GM19240 (cell line): Measurements from ENCODE around the gene LTBP1.

Source experiments
- DNase-seq: peaks from one replicate; pipeline ENCODE4 v3.0.0; 2011; ENCODE audit warnings: low spot score; ENCODE audit not compliant: insufficient read length

LTBP1 gene

DNA sequence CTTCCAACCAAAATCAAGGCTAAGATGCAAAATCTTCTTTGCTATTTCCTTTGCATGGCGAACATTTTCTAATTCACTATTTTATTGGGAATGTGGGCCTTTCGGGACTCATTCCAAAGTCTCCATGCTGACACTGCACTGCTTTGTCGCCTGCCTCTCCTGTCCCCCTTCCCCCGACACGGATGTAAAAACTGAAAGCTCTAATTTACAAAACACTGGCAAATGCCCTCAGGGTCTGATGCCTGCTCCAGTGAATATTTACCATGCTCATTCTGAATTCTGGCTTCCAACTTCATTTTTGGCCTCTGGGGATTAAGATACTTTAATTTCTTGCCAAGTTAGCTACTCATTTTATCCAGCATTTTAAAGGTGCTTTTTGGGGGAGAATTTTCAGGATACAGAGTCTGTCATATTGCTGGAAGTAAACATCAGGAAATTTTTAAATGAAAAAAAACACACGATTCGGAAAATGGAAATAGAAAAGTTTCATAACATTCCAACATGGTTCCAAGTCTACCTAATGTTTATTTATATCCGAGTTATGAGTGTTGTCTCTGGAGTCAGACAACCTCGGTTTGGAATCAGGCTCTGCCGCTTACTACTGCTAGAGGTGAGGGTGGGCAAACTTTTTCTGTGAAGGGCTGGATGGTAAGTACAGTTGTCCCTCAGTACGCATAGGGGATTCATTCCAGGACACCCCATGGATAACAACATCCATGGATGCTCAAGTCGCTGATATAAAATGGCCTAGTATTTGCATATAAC is 14.6 kb upstream of the LTBP1 start:
- DNase-seq: no peak

DNA sequence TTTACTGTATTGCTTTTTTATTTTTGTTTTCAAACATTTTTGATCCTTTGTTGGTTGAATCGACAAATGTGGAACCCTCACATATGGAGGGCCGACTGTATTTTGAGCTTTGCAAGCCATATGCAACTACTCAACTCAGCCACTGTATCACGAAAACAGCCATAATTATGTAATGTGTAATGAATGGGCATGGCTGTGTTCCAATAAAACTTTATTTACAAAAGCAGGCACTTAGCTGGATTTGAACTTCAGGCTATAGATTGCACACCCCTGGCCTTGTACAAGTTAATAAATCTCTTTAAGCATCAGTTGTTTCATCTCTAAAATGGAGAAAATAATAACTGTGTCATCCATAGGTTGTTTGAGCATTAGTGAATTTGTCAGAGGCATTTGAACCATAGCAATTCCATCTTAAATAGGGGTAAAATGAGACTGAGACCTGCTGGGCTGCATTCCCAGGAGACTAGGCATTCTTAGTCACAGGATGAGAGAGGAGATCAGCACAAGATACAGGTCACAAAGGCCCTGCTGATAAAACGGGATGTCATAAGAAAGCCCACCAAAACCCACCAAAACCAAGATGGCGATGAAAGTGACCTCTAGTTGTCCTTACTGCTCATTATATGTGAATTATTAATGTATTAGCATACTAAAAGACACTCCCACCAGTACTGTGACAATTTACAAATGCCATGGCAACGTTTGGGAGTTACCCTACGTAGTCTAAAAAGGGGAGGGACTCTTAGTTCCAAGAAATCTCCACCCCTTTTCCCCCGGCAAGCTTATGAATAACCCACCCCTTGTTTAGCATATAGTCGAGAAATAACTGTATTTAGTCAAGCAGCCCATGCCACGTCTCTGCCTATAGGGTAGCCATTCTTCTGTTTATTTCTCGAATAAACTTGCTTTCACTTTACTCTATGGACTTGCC is 13.7 kb upstream of the LTBP1 start:
- no peak for DNase-seq

DNA sequence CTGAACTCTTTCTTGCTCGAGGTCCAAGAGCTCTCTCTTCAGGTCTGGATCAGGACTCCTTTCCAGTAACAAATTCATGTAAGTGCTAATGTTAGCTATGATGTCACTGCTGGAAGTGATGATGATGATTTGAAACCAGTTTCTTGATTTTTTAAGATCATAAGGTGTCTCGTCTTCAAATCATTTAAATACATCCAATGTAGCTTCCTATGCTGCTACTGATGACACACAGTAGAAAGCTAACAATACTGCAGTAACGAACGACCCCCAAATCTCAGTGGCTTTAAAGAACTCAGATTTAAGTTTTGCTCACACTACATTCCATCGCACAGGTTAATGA is 13.0 kb upstream of the LTBP1 start:
- no peak for DNase-seq

DNA sequence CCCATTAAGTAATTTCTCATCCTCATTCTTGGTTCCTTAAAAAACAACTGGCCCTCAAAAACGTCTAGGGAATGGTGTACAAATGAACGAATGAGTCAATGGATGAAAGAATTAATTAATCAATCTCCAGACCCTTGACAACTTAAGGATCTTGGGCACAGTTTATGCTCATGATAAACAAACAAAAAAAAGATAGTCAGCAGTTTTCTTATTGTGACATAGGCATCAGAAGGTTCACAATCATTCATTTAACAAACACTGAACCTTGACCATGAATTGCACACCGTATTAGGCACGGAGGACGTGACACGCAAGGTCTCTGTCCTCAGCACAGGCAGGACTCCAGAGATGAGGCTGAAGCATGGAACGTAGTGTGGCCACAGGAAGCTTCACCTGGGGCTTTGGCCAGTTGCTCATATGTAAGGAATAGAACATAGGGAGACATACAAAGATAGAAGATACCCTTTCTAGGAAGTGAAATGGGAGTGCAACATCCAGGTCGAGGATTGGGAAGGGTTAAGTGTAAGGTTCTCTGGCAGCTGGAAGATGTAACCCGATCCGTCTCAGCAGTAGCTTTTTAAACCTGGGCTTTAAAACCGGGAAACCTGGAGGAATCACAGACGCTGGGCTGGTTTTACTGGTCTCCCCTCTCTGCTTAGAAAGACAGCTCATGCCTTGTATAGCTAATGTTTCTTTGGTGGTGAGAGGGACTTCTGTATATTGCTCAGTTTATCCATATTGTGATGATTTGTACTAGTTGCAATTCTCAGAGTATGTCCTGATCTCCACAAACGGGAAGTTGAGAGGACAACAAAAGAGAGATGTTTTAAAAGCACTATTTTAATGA is 8.9 kb upstream of the LTBP1 start:
- no peak for DNase-seq

DNA sequence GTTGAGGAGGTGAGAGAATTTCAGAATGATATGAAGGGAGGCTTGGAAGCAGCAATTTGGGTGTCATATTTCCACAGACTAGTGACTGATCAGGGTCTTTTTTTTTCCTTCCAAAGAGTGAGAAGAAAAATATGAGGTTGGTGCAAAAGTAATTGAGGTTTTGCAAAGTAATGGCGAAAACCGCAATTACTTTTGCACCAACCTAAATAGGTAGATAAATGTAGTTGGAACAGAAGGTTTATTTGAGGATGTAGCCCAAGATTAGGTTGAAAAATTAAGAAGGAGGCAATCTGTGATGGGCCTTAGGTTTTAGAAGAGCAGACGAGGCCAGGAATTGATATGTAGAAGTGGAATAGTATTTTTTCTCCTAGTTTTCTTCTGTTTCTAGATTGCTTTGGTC is 7.8 kb upstream of the LTBP1 start:
- no peak for DNase-seq

DNA sequence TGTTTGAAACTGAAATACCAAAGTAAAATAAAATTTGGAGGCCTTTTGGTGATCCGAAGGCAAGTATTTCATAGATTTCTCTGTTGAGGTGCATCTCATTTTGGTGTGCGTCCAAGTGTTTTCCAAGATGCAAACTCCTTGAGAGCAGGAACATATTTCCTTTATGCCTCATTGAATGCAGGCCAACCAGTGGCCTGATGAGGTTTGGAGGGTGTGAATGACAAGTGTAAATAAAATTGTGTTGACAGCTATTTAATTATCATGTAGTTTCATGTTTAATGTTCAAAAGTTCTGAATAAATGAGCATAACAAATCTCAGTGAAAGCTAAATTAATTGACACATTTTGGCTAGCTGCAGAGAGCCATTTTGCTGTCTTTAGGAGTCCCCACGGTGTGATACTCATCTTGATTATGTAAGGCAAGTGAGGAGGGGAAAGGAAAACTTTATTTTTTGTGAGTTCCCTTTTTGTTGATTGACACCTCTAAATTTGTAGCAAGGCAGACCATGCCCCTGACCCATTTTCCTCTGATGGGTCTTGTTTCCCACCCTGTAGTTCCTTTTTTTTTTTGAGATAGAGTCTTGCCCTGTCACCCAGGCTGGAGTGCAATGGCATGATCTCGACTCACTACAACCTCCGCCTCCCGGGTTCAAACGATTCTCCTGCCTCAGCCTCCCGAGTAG is 6.3 kb upstream of the LTBP1 start:
- DNase-seq: no peak

DNA sequence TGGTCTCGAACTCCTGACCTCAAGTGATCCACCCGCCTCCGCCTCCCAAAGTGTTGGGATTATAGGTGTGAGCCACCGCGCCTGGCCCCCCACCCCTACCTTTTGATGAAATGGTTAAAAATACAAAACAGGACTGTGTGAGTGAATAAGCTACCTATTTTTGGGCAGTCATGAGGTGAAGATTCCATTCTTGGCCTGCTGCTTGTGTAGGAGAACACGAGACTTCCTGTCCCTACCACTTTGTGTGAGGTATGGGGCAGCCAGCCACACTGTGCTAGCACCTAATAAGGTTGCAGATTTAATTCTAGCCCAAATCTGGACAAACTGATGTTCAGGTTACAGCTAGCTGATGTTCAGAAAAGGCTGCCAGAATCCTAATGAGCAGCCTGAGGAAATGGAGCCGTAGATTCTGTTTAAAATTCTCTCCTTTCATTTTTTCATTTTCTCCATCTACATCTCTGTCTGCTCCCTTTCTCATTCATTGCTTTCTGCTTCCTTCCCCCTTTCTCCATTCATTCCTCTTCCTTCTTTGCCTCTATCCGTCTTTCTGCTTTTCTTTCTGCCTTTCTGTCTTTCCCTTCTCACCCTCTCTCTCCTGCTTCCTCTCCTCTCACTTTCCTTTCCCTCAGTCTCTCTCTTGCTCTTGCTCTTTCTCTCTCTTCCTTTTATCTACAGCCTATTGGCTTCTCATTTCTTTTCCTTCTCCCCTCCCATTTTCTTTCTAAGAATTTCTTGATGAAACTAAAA is 4.6 kb upstream of the LTBP1 start:
- no peak for DNase-seq

DNA sequence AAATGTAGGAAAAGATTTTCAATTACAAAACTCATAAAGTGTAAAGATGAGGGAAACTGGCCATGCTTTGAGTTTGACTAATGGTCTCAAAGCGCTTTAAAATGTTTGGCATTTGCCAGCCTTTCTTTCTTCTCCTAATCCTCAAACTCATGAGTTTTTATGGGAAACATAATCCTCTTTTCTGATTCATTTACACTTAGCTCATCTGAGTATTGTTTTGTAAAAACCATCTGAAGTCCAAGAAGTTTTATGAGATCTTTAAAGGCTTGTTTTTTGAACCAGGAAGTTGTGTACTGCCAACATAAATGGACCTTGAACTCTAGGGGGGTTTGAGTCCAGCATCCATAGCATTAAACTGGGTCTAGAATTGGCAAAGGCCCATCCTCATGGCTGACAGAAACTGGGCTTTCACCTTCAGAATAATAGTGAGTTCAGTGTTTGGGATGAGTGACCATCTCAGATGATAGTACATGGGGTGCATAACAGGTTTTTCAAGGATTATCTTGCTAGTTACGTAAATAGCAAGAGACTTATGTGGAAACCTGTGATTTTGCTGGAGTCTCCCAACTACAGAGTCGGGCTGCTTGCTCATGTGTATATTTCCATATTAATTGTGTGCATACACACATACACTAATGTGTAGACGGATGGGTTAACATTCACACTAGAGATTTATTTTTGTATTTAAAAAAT is 3.8 kb upstream of the LTBP1 start:
- DNase-seq: no peak

DNA sequence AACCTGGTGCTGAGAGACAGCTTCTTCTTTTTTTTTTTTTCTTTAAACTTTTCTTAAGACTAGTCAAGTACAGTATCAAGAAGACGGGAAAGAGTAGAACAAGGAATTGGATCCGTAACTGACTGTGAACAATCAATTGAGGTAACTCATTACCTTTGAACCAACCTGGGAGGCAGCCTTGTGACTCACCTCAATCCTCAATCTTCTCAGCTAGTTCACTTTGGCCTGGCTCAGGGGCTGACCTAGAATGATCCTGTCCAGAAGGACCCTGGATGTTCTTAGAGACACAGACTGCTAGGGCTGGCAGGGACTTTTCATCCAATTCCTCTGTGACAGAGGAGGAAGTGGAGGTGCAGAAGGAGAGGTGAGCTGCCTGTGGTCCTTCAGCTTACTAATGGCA is 1.5 kb upstream of the LTBP1 start:
- no peak for DNase-seq

DNA sequence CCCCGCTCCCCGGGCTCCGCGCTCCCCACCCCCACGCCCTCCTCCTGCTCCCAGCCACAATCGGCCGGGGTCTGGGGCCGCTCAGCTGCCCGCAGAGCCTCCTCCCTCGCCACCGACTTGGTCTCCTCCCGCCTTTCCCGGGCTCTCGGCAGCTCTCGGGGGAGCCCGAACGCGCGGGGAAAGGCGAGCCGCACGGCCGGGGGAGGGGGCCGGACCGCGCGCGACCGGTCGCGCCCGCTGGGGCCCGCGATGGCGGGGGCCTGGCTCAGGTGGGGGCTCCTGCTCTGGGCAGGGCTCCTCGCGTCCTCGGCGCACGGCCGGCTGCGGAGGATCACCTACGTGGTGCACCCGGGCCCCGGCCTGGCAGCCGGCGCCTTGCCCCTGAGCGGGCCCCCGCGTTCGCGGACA is 327 bp downstream of the LTBP1 start:
- no peak for DNase-seq

DNA sequence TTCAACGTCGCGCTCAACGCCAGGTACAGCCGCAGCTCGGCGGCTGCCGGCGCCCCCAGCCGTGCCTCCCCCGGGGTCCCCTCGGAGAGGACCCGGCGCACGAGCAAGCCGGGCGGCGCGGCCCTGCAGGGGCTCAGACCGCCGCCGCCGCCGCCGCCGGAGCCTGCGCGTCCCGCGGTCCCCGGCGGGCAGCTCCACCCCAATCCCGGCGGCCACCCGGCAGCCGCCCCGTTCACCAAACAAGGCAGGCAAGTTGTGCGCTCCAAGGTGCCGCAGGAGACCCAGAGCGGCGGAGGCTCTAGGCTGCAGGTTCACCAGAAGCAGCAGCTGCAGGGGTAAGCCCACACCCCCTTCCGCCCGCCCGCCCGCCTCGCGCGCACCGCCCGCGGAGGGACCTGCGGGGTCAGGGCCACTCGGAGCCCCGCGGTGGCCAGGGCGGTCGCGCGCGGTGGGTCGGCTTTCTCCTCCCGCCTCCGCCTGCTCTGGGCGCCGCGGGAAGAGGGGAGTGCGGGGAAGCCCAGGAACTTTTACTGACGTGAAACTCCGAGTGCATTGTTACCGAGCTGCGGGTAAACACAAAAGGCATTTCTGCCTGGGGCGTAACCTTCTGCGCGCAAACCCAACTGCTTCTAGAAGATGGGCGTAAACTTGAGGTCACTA is 861 bp downstream of the LTBP1 start:
- DNase-seq: no peak

DNA sequence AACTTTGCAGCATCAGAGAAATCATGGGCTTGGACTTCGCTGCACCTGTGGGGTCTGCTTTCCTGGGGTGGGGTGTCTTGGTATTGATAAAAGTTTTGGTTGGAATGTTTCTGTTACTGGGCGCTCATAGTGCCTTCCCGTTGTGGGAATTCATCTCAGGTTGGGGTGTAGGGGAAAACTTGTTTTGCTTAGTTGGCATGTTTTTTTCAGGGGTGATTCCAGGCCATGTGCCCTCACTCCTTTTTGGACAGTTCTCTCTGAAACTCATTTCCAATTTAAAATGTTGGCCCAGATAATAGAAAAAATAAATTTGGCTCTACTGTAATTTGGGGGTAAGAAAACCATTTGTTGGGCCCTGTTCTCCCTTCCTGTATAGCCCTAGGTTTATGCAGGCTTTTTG is 1.5 kb downstream of the LTBP1 start:
- DNase-seq: no peak

DNA sequence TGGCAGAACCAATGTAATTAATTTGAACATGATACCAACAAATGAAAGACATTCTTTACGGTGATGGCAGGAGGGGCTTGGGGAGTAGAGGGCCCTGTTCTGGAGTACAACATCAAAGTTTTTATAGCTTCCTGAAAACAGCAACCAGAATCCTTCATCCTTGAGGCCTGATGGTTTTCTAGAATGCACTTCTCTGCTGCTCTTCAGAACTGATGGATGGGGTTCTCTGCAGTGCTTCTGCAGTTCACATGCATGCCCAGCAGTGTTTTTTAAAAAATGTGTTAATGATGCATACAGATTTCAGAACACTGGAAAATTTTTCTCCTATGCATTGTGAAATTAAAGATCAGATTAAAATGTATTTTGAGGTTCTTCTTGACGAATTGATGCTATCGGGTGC is 2.5 kb downstream of the LTBP1 start:
- DNase-seq: no peak

DNA sequence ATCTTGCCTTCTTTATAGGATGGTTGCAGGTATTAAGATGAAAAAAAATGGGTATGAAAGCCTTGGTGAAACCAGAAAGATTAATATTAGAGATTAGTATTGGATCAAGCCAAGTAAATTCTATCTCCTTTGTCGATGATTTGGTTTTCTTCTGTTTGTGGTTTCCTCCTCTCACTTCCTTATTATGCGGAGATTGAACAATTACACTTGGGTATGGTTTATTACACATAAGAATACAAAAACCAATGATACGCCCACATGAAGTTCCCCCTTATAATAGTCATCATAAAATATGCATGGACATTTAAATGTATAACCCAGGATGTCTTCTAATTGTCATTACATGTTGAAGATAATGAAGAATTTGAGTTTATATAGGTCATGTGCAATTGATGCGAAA is 4.9 kb downstream of the LTBP1 start:
- DNase-seq: no peak

DNA sequence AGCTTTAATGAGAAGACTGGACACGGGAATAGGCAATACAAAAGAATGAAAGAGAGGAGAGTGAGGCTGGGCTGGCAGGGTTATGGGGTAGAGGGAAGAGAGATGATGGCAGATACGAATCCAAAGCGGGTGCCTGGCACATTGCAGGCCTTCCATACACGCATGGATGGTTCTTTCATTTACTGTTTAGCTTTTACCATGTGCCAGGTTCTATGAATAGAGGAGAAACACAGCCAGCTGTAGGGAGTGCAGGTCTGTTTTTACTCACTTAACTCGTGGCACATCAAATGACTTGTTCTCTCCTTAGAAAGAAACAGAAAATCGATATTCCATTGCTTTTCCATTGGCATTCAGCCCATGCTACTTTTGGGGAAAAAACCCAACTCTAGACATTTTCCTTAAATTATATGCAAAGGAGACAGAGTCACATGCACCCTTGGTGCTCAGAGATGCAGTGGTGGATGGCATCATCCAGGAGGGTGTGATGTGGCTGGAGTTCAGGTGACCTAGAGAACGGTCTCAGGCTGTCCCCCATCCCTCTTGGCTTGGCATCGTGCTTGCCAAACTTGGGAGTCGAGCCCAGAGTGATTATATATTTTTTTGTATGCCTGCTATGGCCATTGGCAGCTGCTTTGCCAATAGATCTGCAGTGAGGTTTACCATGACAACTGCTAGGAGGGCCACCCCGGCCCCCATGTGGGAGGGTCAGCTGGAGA is 6.2 kb downstream of the LTBP1 start:
- no peak for DNase-seq

DNA sequence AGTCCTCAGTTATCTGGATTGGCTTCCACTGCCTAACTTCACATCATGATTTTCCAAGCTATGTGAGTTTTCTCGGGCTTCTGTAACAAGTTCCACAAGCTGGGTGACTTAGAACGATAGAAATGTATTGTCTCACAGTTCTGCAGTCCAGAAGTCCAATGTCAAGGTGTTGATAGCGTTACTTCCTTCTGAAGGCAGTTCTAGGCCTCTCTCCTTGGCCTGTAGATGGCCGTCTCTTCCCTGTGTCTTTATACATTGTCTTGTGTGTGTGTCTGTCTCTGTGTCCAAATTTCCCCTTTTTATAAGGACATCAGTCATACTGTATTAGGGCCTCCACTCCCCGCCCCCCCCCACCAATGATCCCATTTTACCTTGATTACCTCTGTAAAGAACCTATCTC is 7.5 kb downstream of the LTBP1 start:
- no peak for DNase-seq

DNA sequence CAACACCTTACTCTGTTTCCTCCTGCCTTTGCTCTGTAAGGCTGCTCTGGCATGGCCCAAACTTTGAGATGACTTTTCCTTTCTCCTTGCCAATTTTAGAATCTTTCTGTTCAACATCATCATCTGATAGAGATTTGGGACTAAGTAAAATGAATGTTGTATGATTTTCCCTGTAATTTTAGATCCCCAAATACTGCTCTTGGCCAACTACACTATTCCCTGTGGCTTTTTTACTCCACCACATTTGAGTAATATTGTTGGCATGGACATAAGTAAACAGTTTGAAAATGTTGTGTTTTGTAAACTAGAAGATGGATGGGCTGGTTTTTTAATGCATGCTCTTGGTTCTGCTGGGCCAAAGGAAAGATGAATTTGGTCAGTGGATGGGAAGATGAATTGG is 12.1 kb downstream of the LTBP1 start:
- no peak for DNase-seq

DNA sequence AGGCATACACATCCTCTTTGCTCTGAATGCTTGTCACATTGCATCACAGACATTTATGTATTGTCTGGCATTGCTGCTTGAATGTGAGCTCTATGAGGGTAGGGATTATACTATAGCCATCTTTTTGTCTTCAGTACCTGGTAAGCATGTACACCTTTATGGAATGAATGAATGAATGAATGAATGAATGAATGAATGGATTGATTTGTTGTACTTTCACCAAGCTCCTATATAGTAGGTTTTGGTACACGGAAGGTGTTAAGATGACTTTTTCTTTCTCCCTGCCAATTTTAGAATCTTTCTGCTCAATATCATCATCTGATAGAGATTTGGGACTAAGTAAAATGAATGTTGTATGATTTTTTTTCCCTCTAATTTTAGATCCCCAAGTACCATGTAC is 13.5 kb downstream of the LTBP1 start:
- DNase-seq: no peak
